Mucosa of stomach (tissue), 1 donor: ENCODE data around the gene DCP1B.

Experiments used
- H3K27me3 ChIP-seq: one replicate; pipeline ENCODE4 v1.7.0; 2013; ENCODE audit warnings: mild to moderate bottlenecking, low read length; ENCODE audit not compliant: control insufficient read depth, insufficient read depth
- H3K36me3 ChIP-seq: one replicate; pipeline ENCODE4 v1.7.0; 2013; ENCODE audit warnings: low read length; ENCODE audit not compliant: control insufficient read depth, insufficient read depth
- H3K4me1 ChIP-seq: one replicate; pipeline ENCODE4 v1.7.0; 2013; ENCODE audit warnings: mild to moderate bottlenecking, low read length; ENCODE audit not compliant: control insufficient read depth, insufficient read depth
- H3K4me3 ChIP-seq: one replicate; pipeline ENCODE4 v1.7.0; 2013; ENCODE audit warnings: low read length
- H3K9ac ChIP-seq: one replicate; pipeline ENCODE4 v1.7.0; 2013; ENCODE audit warnings: mild to moderate bottlenecking, low read length, moderate library complexity
- H3K9me3 ChIP-seq: one replicate; pipeline ENCODE4 v1.7.0; 2013; ENCODE audit warnings: mild to moderate bottlenecking, low read length, moderate library complexity; ENCODE audit not compliant: control insufficient read depth
- donor health status: Pancreatic carcinoma.

DCP1B gene

GRCh38 chr12:1929241-1929984, 74.8 kb downstream of the DCP1B start:
- H3K36me3 ChIP-seq = no peaks in the 10 kb centered on the region
- no peak overlapping the region for H3K4me3 ChIP-seq
- H3K9me3 ChIP-seq = no peaks in the 10 kb centered on the region
- H3K9ac ChIP-seq = no peak overlapping the region
- peaks cover 10% of the 10 kb centered on the region for H3K4me1 ChIP-seq
- peaks cover 36% of the 10 kb centered on the region for H3K27me3 ChIP-seq

DNA sequence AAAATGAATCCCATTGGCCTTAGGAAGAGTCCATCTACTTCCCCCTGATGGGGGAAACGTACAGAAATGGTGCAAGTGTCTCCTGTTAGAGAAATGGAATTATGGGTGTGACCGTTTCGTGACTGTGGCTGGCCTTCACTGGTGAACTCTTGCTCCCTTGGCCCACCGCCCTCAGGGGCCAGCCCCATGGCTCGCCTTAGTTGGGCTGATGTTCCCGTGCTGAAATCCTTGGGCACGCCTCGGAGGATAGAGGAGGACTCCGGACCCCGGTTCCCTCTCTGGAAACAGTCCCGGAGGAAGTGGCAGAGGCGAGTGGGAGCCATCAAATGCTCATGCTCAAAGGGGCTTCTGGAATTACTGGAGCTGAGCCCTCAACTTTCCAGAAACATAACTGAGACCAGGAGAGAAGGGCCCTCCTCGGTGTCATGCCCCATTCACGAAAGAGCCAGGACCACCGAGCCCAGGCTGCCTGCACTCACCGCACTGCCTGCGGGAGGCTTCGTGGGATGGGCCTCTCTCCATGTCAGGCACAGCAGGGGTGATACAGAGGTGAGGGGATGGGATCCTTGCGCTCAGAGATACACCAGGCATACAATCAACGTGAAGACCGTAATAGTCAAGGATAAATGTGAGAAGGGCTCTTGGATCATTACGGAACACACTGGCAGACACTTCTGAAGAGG, 75.7 kb downstream of the DCP1B start:
- Histone ChIP-seq H3K36me3 (no peaks in the 10 kb centered on the region), H3K9ac (no peak overlapping the region), H3K4me3 (no peak overlapping the region), H3K9me3 (no peaks in the 10 kb centered on the region), H3K27me3 (peaks cover 36% of the 10 kb centered on the region), H3K4me1 (peaks cover 10% of the 10 kb centered on the region)

GRCh38 chr12:1927751-1928351, 76.4 kb downstream of the DCP1B start:
- Histone ChIP-seq H3K36me3 (no peaks in the 10 kb centered on the region), H3K9me3 (no peaks in the 10 kb centered on the region), H3K27me3 (peaks cover 36% of the 10 kb centered on the region), H3K4me3 (no peak overlapping the region), H3K9ac (no peak overlapping the region), H3K4me1 (peaks cover 9% of the 10 kb centered on the region)

DNA sequence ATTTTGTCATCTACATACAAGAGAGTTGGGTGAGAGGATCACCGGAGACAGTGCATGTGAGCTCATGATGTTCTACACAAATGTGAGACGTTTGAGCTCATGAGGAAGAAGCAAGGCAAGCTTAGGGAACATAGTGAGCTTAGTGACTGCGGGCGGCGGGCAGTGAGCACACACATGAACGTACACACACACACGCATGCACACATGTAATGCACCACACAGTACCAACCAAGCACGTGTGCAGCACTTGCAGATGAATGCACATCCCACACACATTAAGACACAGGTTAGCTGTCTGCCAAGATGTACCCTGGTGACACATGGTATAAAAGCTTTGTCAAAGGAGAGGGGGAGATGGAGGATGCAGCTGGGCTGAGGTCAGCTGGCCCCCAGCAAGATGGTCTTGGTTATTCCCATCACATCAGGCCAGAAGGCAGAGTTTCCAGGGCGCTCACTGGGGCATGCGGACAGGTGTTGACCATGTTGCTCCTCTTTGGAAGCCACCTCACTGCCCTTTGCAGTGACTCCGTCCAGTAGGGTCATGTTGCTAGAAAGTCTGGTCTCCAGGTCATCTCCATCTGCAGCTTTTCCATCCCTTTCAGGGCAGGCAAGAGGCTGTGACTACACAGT, 77.1 kb downstream of the DCP1B start:
- no peaks in the 10 kb centered on the region for H3K9me3 ChIP-seq
- H3K9ac ChIP-seq = no peak overlapping the region
- H3K4me3 ChIP-seq = no peak overlapping the region
- peaks cover 36% of the 10 kb centered on the region for H3K27me3 ChIP-seq
- H3K36me3 ChIP-seq = no peaks in the 10 kb centered on the region
- peaks cover 2% of the 10 kb centered on the region for H3K4me1 ChIP-seq

GRCh38 chr12:1926251-1926657, 78.0 kb downstream of the DCP1B start:
- no peaks in the 10 kb centered on the region for H3K36me3 ChIP-seq
- peaks cover 34% of the 10 kb centered on the region for H3K27me3 ChIP-seq
- H3K4me3 ChIP-seq = no peak overlapping the region
- no peak overlapping the region for H3K9ac ChIP-seq
- no peaks in the 10 kb centered on the region for H3K4me1 ChIP-seq
- no peaks in the 10 kb centered on the region for H3K9me3 ChIP-seq

DNA sequence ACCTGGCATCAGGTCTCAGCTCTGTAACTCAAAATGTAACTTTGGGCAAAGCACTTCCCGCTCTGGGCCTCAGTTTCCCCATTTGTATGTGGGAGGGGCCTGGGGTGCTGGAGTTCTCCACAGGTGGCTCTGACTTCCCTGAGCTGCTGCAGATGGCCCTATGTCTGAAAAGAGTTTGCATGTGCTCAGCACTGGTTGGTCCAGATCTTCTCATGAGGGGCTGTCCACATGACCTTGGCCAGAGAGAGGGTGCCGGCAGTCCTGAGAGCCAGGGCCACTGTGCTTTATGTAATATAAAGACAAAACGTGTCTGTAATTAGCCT, 78.6 kb downstream of the DCP1B start:
- Histone ChIP-seq H3K4me1 (no peaks in the 10 kb centered on the region), H3K9me3 (no peaks in the 10 kb centered on the region), H3K4me3 (no peak overlapping the region), H3K9ac (no peak overlapping the region), H3K27me3 (peaks cover 30% of the 10 kb centered on the region), H3K36me3 (no peaks in the 10 kb centered on the region)

DNA sequence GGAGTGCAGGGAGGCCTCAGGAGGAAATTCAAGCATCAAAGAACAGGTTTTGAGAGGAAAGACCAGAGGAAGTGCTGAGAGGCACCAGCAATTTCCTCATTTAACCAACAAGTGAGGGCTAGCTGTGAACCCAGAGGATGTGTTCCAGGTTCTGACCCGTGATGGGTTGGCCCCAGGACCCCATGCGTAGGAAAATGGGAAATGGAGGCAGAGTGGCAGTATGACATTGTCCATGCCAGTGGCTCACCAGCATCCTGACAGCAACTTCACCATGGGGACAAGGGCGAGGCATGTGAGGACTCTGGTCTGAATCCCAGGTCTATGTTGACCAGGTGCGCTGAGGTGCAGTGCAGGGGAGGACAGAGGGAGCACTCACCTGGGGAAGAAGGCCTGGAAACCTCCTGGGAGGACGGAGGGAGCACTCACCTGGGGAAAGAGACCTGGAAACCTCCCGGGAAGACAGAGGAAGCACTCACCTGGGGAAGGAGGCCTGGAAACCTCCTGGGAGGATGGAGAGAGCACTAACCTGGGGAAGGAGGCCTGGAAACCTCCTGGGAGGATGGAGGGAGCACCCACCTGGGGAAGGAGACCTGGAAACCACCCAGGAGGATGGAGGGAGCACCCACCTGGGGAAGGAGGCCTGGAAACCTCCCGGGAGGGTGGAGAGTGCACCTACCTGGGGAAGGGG, 79.1 kb downstream of the DCP1B start:
- H3K4me1 ChIP-seq = no peaks in the 10 kb centered on the region
- no peak overlapping the region for H3K4me3 ChIP-seq
- H3K9ac ChIP-seq = no peak overlapping the region

GRCh38 chr12:1922985-1923384, 81.3 kb downstream of the DCP1B start:
- no peak overlapping the region for H3K9ac ChIP-seq

More for the DNA sequence above, 79.1 kb downstream of the DCP1B start:
- no peaks in the 10 kb centered on the region for H3K36me3 ChIP-seq
- H3K27me3 ChIP-seq = peaks cover 25% of the 10 kb centered on the region
- H3K9me3 ChIP-seq = no peaks in the 10 kb centered on the region

DNA sequence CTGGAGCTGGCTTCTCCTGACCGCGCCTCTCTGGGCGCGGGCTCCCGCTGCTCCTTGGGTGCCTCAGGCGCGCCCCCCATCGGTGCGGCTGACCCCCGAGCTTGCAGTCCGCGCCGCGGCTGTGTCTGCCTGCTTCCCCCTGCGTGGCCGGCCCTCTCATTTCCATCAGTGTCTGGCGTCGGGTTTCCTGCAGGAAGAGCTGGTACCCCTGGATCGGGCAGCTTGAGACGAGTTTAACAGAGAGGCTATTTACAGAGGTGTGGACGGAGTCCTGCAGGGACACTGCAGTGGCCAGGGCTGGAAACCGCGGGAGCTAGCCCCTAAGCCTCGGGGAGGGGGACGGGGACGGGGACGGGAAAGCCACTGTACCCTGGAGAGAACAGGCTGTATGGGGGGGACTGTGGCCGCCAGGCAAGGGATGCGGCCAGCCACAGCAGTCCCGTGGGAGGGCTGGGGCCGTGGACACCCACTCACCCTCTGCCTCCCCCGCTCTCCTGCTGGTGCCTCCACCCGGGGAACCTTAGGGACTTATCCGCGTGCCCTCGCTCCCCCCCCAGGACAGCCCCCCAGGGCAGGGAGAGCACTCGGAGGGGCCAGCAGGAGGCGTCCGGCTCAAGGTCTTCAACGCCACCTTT, 82.1 kb downstream of the DCP1B start:
- Histone ChIP-seq H3K9ac (no peak overlapping the region), H3K4me3 (no peak overlapping the region), H3K27me3 (peaks cover 20% of the 10 kb centered on the region), H3K9me3 (no peaks in the 10 kb centered on the region), H3K36me3 (no peaks in the 10 kb centered on the region), H3K4me1 (no peaks in the 10 kb centered on the region)

More at GRCh38 chr12:1922985-1923384, 81.3 kb downstream of the DCP1B start:
- no peaks in the 10 kb centered on the region for H3K9me3 ChIP-seq
- no peaks in the 10 kb centered on the region for H3K4me1 ChIP-seq
- no peak overlapping the region for H3K4me3 ChIP-seq
- H3K36me3 ChIP-seq = no peaks in the 10 kb centered on the region
- H3K27me3 ChIP-seq = peaks cover 20% of the 10 kb centered on the region

- Histone ChIP-seq H3K9ac (no peak overlapping the region), H3K9me3 (no peaks in the 10 kb centered on the region), H3K4me1 (no peaks in the 10 kb centered on the region), H3K27me3 (peaks cover 22% of the 10 kb centered on the region), H3K36me3 (no peaks in the 10 kb centered on the region), H3K4me3 (no peak overlapping the region)
Observed at GRCh38 chr12:1920971-1921370, 83.3 kb downstream of the DCP1B start.

GRCh38 chr12:1920436-1920835, 83.8 kb downstream of the DCP1B start:
- Histone ChIP-seq H3K36me3 (no peaks in the 10 kb centered on the region), H3K4me1 (no peaks in the 10 kb centered on the region), H3K9me3 (no peaks in the 10 kb centered on the region), H3K27me3 (peaks cover 22% of the 10 kb centered on the region), H3K4me3 (no peak overlapping the region), H3K9ac (no peak overlapping the region)
